Endothelial cell of umbilical vein (primary cell): Measurements from ENCODE around the gene SPTLC2.

Experiments
- EZH2 ChIP-seq: IDR thresholded peaks from 2 replicates; pipeline ENCODE4 v1.6.1; 2012; ENCODE audit warnings: borderline replicate concordance, low read depth, mild to moderate bottlenecking, moderate library complexity, low read length, inconsistent platforms; ENCODE audit not compliant: severe bottlenecking
- FOS ChIP-seq: IDR thresholded peaks from 2 replicates; pipeline ENCODE4 v1.6.1; 2011; ENCODE audit warnings: mild to moderate bottlenecking, low read length, moderate library complexity, borderline replicate concordance; ENCODE audit not compliant: insufficient read depth
- GATA2 ChIP-seq: IDR thresholded peaks from 2 replicates; pipeline ENCODE4 v1.7.0; 2011; ENCODE audit warnings: low read depth, mild to moderate bottlenecking, moderate library complexity, mixed read lengths, low read length; ENCODE audit not compliant: insufficient read length, insufficient read depth
- JUN ChIP-seq: IDR thresholded peaks from 2 replicates; pipeline ENCODE4 v1.6.1; 2011; ENCODE audit warnings: borderline replicate concordance, low read depth; ENCODE audit not compliant: insufficient read length, insufficient read depth
- MAX ChIP-seq: IDR thresholded peaks from 2 replicates; pipeline ENCODE4 v1.6.1; 2011; ENCODE audit not compliant: insufficient read depth, insufficient read length
- MYC ChIP-seq: IDR thresholded peaks from one replicate; pipeline ENCODE4 v1.6.1; 2011; ENCODE audit warnings: mild to moderate bottlenecking, low read depth, low read length
- POLR2A ChIP-seq: IDR thresholded peaks from 2 replicates; pipeline ENCODE4 v1.6.1; 2012; ENCODE audit warnings: low read depth, mild to moderate bottlenecking, control low read depth, low read length
- POLR2AphosphoS5 ChIP-seq: IDR thresholded peaks from 2 replicates; pipeline ENCODE4 v1.6.1; 2012; ENCODE audit warnings: low read depth, mild to moderate bottlenecking, control low read depth, low read length, moderate library complexity; ENCODE audit not compliant: insufficient read depth
- TF ChIP-seq, protein P1 (sequence below), 2 donors: IDR thresholded peaks; 1 replicate in 1 of 2; 2 replicates in 1 of 2; pipeline ENCODE4 v1.5.1; 2011; ENCODE audit warnings: low read length in 2 of 2, mild to moderate bottlenecking in 2 of 2, moderate library complexity in 2 of 2, control low read depth in 1 of 2, inconsistent platforms in 1 of 2, low read depth in 1 of 2; ENCODE audit not compliant: insufficient read depth in 1 of 2; ENCODE audit errors: extremely low read depth in 1 of 2

DNA sequence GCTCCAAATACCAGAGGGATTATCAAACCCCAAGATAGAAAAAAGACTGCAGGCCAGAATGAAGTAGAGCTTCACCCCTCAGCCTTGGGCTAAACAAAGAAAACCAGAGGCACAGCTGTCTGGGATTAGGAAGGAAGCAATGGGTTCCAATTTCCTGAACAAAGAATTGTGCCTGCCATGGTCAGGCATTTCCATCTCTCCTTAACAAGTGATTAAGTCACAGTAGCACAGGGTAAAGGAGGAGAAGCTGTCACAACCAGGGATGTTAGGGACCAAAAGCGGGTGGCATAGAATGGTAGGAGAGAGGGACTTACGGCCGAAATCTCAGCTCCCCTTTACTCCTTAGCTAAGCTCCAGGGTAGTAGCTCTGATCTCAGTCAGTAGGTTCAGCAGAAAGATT, 33.9 kb downstream of the SPTLC2 start:
- TF ChIP-seq, protein P1, sequence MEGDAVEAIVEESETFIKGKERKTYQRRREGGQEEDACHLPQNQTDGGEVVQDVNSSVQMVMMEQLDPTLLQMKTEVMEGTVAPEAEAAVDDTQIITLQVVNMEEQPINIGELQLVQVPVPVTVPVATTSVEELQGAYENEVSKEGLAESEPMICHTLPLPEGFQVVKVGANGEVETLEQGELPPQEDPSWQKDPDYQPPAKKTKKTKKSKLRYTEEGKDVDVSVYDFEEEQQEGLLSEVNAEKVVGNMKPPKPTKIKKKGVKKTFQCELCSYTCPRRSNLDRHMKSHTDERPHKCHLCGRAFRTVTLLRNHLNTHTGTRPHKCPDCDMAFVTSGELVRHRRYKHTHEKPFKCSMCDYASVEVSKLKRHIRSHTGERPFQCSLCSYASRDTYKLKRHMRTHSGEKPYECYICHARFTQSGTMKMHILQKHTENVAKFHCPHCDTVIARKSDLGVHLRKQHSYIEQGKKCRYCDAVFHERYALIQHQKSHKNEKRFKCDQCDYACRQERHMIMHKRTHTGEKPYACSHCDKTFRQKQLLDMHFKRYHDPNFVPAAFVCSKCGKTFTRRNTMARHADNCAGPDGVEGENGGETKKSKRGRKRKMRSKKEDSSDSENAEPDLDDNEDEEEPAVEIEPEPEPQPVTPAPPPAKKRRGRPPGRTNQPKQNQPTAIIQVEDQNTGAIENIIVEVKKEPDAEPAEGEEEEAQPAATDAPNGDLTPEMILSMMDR (IDR thresholded peaks at IDR 0.05; ENCODE audit: extremely low read depth in 1 of 2, insufficient read depth in 1 of 2, low read depth in 1 of 2, low read length in 2 of 2), result no peak
- TF ChIP-seq MYC (no peak), MAX (no peak), POLR2A (no peak), EZH2 (no peak), POLR2AphosphoS5 (no peak), FOS (no peak), JUN (no peak), GATA2 (no peak)
